SK-N-SH treated with all-trans-retinoic acid at 6 μM for 48 hours (cell line): Measurements from ENCODE around the gene UBE4A.

Experiments used
- ATAC-seq: fragments of 200-7000 bp; cut with Tn5 transposase; 3 replicates; pipeline ENCODE4 v1.9.1; 2020; ENCODE audit warnings: mild to moderate bottlenecking, moderate library complexity
- ARNTL ChIP-seq: fragments of 450-650 bp; formaldehyde crosslinking; IDR thresholded peaks from 2 replicates; pipeline ENCODE4 v1.5.0; 2020; ENCODE audit warnings: low read depth, mild to moderate bottlenecking, moderate library complexity, borderline replicate concordance
- BACH2 ChIP-seq: fragments of 250-450 bp; sonication (Bioruptor Pico); IDR thresholded peaks from 2 replicates; pipeline ENCODE4 v1.9.0; 2021; ENCODE audit warnings: mild to moderate bottlenecking, borderline replicate concordance
- CREB5 ChIP-seq: fragments of 250-450 bp; sonication (Bioruptor Pico); IDR thresholded peaks from 2 replicates; pipeline ENCODE4 v1.5.1; 2020; ENCODE audit warnings: low read depth, mild to moderate bottlenecking, moderate library complexity
- CSDC2 ChIP-seq: fragments of 250-450 bp; sonication (Bioruptor Pico); IDR thresholded peaks from 2 replicates; pipeline ENCODE4 v1.5.0; 2020; ENCODE audit warnings: mild to moderate bottlenecking, moderate library complexity
- CSRNP3 ChIP-seq: fragments of 250-450 bp; sonication (Bioruptor Pico); IDR thresholded peaks from 2 replicates; pipeline ENCODE4 v1.5.1; 2021; ENCODE audit warnings: mild to moderate bottlenecking, moderate library complexity
- ESRRG ChIP-seq: fragments of 250-450 bp; sonication (Bioruptor Pico); IDR thresholded peaks from 2 replicates; pipeline ENCODE4 v1.6.1; 2021; ENCODE audit warnings: mild to moderate bottlenecking
- GLIS3 ChIP-seq: fragments of 250-450 bp; sonication (Bioruptor Pico); IDR thresholded peaks from 2 replicates; pipeline ENCODE4 v1.5.0; 2020; ENCODE audit warnings: mild to moderate bottlenecking, moderate library complexity
- ISL1 ChIP-seq: fragments of 250-450 bp; sonication (Bioruptor Pico); IDR thresholded peaks from 2 replicates; pipeline ENCODE4 v2.1.2; 2022; ENCODE audit warnings: mild to moderate bottlenecking, moderate library complexity
- OSR1 ChIP-seq: fragments of 250-450 bp; sonication (Bioruptor Pico); IDR thresholded peaks from 2 replicates; pipeline ENCODE4 v1.8.0; 2022; ENCODE audit warnings: moderate library complexity, mild to moderate bottlenecking, inconsistent platforms
- PATZ1 ChIP-seq: fragments of 250-450 bp; sonication (Bioruptor Pico); IDR thresholded peaks from 2 replicates; pipeline ENCODE4 v1.8.0; 2020; ENCODE audit warnings: mild to moderate bottlenecking, moderate library complexity, borderline replicate concordance
- POU6F1 ChIP-seq: fragments of 250-450 bp; sonication (Bioruptor Pico); IDR thresholded peaks from 2 replicates; pipeline ENCODE4 v1.8.0; 2021; ENCODE audit warnings: low read depth, mild to moderate bottlenecking, moderate library complexity, borderline replicate concordance
- PPARA ChIP-seq: fragments of 250-450 bp; sonication (Bioruptor Pico); IDR thresholded peaks from 2 replicates; pipeline ENCODE4 v1.5.0; 2020; ENCODE audit warnings: mild to moderate bottlenecking, borderline replicate concordance
- RARB ChIP-seq: fragments of 250-450 bp; sonication (Bioruptor Pico); IDR thresholded peaks from 2 replicates; pipeline ENCODE4 v1.8.0; 2021; ENCODE audit warnings: mild to moderate bottlenecking, moderate library complexity
- TCF4 ChIP-seq: fragments of 250-450 bp; sonication (Bioruptor Pico); IDR thresholded peaks from 2 replicates; pipeline ENCODE4 v1.8.0; 2021; ENCODE audit warnings: mild to moderate bottlenecking, moderate library complexity, borderline replicate concordance
- TSHZ2 ChIP-seq: fragments of 250-450 bp; sonication (Bioruptor Pico); IDR thresholded peaks from 2 replicates; pipeline ENCODE4 v1.5.0; 2020; ENCODE audit warnings: mild to moderate bottlenecking, moderate library complexity
- ZC3H10 ChIP-seq: fragments of 250-450 bp; sonication (Bioruptor Pico); IDR thresholded peaks from 2 replicates; pipeline ENCODE4 v1.5.1; 2021; ENCODE audit warnings: mild to moderate bottlenecking, moderate library complexity
- ZFP3 ChIP-seq: fragments of 250-450 bp; sonication (Bioruptor Pico); IDR thresholded peaks from 2 replicates; pipeline ENCODE4 v1.5.0; 2020; ENCODE audit warnings: mild to moderate bottlenecking, moderate library complexity
- ZFP30 ChIP-seq: fragments of 450-650 bp; formaldehyde crosslinking; IDR thresholded peaks from 2 replicates; pipeline ENCODE4 v1.5.0; 2022; ENCODE audit warnings: mild to moderate bottlenecking, moderate library complexity
- ZNF565 ChIP-seq: fragments of 450-650 bp; formaldehyde crosslinking; conservative IDR thresholded peaks from 2 replicates; pipeline ENCODE4 v1.5.0; 2020; ENCODE audit warnings: low read depth, mild to moderate bottlenecking, moderate library complexity

Gene UBE4A

GRCh38 chr11:118322721-118323120 lies 36.7 kb upstream of the UBE4A start:
- ATAC-seq, result no peak
- no peak for TF ChIP-seq POU6F1 (CRISPR knock-in tag)
- TF ChIP-seq TCF4 (CRISPR knock-in tag), result no peak
- TF ChIP-seq ESRRG, result no peak
- TF ChIP-seq TSHZ2 (CRISPR knock-in tag), result no peak
- no peak for TF ChIP-seq CSRNP3
- no peak for TF ChIP-seq GLIS3 (CRISPR knock-in tag)
- no peak for TF ChIP-seq ZNF565
- no peak for TF ChIP-seq PPARA (CRISPR knock-in tag)
- TF ChIP-seq CREB5, result no peak
- no peak for TF ChIP-seq ZFP30 (CRISPR knock-in tag)
- TF ChIP-seq, all 23 proteins: peak for 0

- no peak for ATAC-seq
- TF ChIP-seq PATZ1 (CRISPR knock-in tag), result no peak
- TF ChIP-seq ARNTL (CRISPR knock-in tag), result no peak
- no peak for TF ChIP-seq POU6F1 (CRISPR knock-in tag)
- no peak for TF ChIP-seq TCF4 (CRISPR knock-in tag)
- TF ChIP-seq TSHZ2 (CRISPR knock-in tag), result no peak
- TF ChIP-seq ZNF565, result no peak
- no peak for TF ChIP-seq CSDC2 (CRISPR knock-in tag)
- TF ChIP-seq PPARA (CRISPR knock-in tag), result no peak
- TF ChIP-seq ZC3H10 (CRISPR knock-in tag), result no peak
- TF ChIP-seq, all 23 proteins: peak for 0
Observed at GRCh38 chr11:118325283-118325682, 34.1 kb upstream of the UBE4A start.

GRCh38 chr11:118328745-118329144 lies 30.7 kb upstream of the UBE4A start:
- ATAC-seq, result no peak
- no peak for TF ChIP-seq BACH2 (CRISPR knock-in tag)
- no peak for TF ChIP-seq ZC3H10 (CRISPR knock-in tag)
- TF ChIP-seq ZFP3 (CRISPR knock-in tag), result no peak
- no peak for TF ChIP-seq RARB (CRISPR knock-in tag)
- TF ChIP-seq ZNF565, result no peak
- TF ChIP-seq OSR1 (CRISPR knock-in tag), result no peak
- TF ChIP-seq ZFP30 (CRISPR knock-in tag), result no peak
- TF ChIP-seq CREB5, result no peak
- TF ChIP-seq PPARA (CRISPR knock-in tag), result no peak
- no peak for TF ChIP-seq ISL1 (CRISPR knock-in tag)
